ENCODE results near the gene AFG1L.

DNA sequence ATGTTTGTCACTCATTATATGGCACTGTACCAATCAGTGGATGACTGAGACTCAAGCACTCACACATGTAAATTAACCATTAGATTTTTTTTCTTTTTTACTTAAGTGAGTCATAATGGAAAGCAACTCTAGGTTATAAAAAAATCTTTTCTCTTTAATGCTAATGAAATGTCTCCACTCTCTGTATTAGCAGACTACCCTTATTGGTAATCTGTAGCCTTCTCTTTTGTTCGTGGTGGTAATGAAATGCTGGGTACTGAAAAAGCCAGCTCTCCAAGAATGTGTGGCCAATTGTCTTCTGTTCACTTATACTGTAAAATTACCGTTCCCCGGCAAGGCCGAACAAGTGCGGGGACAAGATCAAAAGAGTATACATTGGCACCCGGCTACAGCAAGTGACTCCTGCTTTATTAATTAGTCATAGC, 69.0 kb downstream of the AFG1L start:
- TF ChIP-seq, protein P1, sequence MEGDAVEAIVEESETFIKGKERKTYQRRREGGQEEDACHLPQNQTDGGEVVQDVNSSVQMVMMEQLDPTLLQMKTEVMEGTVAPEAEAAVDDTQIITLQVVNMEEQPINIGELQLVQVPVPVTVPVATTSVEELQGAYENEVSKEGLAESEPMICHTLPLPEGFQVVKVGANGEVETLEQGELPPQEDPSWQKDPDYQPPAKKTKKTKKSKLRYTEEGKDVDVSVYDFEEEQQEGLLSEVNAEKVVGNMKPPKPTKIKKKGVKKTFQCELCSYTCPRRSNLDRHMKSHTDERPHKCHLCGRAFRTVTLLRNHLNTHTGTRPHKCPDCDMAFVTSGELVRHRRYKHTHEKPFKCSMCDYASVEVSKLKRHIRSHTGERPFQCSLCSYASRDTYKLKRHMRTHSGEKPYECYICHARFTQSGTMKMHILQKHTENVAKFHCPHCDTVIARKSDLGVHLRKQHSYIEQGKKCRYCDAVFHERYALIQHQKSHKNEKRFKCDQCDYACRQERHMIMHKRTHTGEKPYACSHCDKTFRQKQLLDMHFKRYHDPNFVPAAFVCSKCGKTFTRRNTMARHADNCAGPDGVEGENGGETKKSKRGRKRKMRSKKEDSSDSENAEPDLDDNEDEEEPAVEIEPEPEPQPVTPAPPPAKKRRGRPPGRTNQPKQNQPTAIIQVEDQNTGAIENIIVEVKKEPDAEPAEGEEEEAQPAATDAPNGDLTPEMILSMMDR (conservative IDR thresholded peaks at IDR 0.05 in 1 of 2, IDR thresholded peaks at IDR 0.05 in 1 of 2; ENCODE audit: low read depth in 1 of 2, low read length in 2 of 2): no peak
- no peak for TF ChIP-seq EZH2 (IDR thresholded peaks at IDR 0.05; ENCODE audit: low read length, missing control alignments)
